ENCODE measurements around the gene CCT3. TPM values are rescaled to one million over a fixed set of nuclear protein-coding genes. Genes with fewer than 3 reads are reported as not detected.
"Not testable (repeated sequence)": the region's sequence is repeated elsewhere in the genome, so short reads cannot be mapped to it uniquely, and the experiment has no call there.

Gene CCT3
- total RNA-seq, 1 donor from 2014 or later = 347 TPM

- no peak for DNase-seq
These were observed 822 bp downstream of the CCT3 start for GRCh38 chr1:156337052-156337887.

GRCh38 chr1:156336242-156336641, 1.9 kb downstream of the CCT3 start:
- Mint-ChIP-seq H3K9me3 (ENCODE audit: unreplicated experiment) (peaks cover 4% of the 10 kb centered on the region), H3K27ac (ENCODE audit: unreplicated experiment) (peak overlapping the region; percentile 97), H3K4me1 (ENCODE audit: low read depth, unreplicated experiment) (peaks cover 20% of the 10 kb centered on the region), H3K36me3 (ENCODE audit: unreplicated experiment) (no peaks in the 10 kb centered on the region), H3K4me3 (ENCODE audit: unreplicated experiment) (peak overlapping the region; percentile 100), H3K27me3 (ENCODE audit: unreplicated experiment) (peaks cover 4% of the 10 kb centered on the region)
- no peak for DNase-seq
- peak; percentile 14 for TF ChIP-seq CTCF (IDR thresholded peaks at IDR 0.05; ENCODE audit: partially characterized antibody, unreplicated experiment)

More at GRCh38 chr1:156337052-156337887, 822 bp downstream of the CCT3 start:
- Mint-ChIP-seq H3K4me1 (ENCODE audit: low read depth, unreplicated experiment) (peaks cover 23% of the 10 kb centered on the region), H3K27me3 (ENCODE audit: unreplicated experiment) (peaks cover 4% of the 10 kb centered on the region), H3K4me3 (ENCODE audit: unreplicated experiment) (peak overlapping the region; percentile 100), H3K36me3 (ENCODE audit: unreplicated experiment) (no peaks in the 10 kb centered on the region), H3K9me3 (ENCODE audit: unreplicated experiment) (peaks cover 4% of the 10 kb centered on the region), H3K27ac (ENCODE audit: unreplicated experiment) (peak overlapping the region; percentile 97)
- no peak for TF ChIP-seq CTCF (IDR thresholded peaks at IDR 0.05; ENCODE audit: partially characterized antibody, unreplicated experiment)

- not testable (repeated sequence) for H3K27ac Mint-ChIP-seq (ENCODE audit: unreplicated experiment); DNase-seq; H3K36me3 Mint-ChIP-seq (ENCODE audit: unreplicated experiment); H3K9me3 Mint-ChIP-seq (ENCODE audit: unreplicated experiment); H3K27me3 Mint-ChIP-seq (ENCODE audit: unreplicated experiment); H3K4me3 Mint-ChIP-seq (ENCODE audit: unreplicated experiment); H3K4me1 Mint-ChIP-seq (ENCODE audit: low read depth, unreplicated experiment)
These were observed 14.9 kb downstream of the CCT3 start for GRCh38 chr1:156323179-156323578.

- Mint-ChIP-seq H3K36me3 (ENCODE audit: unreplicated experiment) (no peaks in the 10 kb centered on the region), H3K4me1 (ENCODE audit: low read depth, unreplicated experiment) (no peaks in the 10 kb centered on the region)
These were observed 17.5 kb downstream of the CCT3 start for GRCh38 chr1:156320560-156320959.

GRCh38 chr1:156319664-156320063, 18.4 kb downstream of the CCT3 start:
- no peak overlapping the region for H3K4me3 Mint-ChIP-seq (ENCODE audit: unreplicated experiment)
- DNase-seq = no peak
- H3K36me3 Mint-ChIP-seq (ENCODE audit: unreplicated experiment) = no peaks in the 10 kb centered on the region
- H3K27ac Mint-ChIP-seq (ENCODE audit: unreplicated experiment) = no peak overlapping the region
- no peaks in the 10 kb centered on the region for H3K27me3 Mint-ChIP-seq (ENCODE audit: unreplicated experiment)
- no peaks in the 10 kb centered on the region for H3K9me3 Mint-ChIP-seq (ENCODE audit: unreplicated experiment)
- no peaks in the 10 kb centered on the region for H3K4me1 Mint-ChIP-seq (ENCODE audit: low read depth, unreplicated experiment)
- peak; percentile 54 for TF ChIP-seq CTCF (IDR thresholded peaks at IDR 0.05; ENCODE audit: partially characterized antibody, unreplicated experiment)

More at GRCh38 chr1:156320560-156320959, 17.5 kb downstream of the CCT3 start:
- Mint-ChIP-seq H3K4me3 (ENCODE audit: unreplicated experiment) (no peak overlapping the region), H3K27ac (ENCODE audit: unreplicated experiment) (no peak overlapping the region), H3K27me3 (ENCODE audit: unreplicated experiment) (no peaks in the 10 kb centered on the region), H3K9me3 (ENCODE audit: unreplicated experiment) (no peaks in the 10 kb centered on the region)
- TF ChIP-seq CTCF (IDR thresholded peaks at IDR 0.05; ENCODE audit: partially characterized antibody, unreplicated experiment) = no peak
- DNase-seq = no peak
